ENCODE results near the gene ADGRL3. TPM values are rescaled to one million over a fixed set of nuclear protein-coding genes. Genes with fewer than 3 reads are reported as not detected.
A peak's percentile ranks its signal among the peaks of the same experiment; 100 is the strongest.

The ADGRL3 gene
- total RNA-seq, 4 donors from 2014 or later: 2.2 to 10.0 (median 4.6) TPM

- H3K27ac ChIP-seq: no peak overlapping the region
- TF ChIP-seq POLR2AphosphoS5 (IDR thresholded peaks at IDR 0.05): no peak
- no peak for TF ChIP-seq EP300 (IDR thresholded peaks at IDR 0.05; ENCODE audit: low read depth)
- no peak for TF ChIP-seq POLR2A (IDR thresholded peaks at IDR 0.05)
- TF ChIP-seq, protein P1, sequence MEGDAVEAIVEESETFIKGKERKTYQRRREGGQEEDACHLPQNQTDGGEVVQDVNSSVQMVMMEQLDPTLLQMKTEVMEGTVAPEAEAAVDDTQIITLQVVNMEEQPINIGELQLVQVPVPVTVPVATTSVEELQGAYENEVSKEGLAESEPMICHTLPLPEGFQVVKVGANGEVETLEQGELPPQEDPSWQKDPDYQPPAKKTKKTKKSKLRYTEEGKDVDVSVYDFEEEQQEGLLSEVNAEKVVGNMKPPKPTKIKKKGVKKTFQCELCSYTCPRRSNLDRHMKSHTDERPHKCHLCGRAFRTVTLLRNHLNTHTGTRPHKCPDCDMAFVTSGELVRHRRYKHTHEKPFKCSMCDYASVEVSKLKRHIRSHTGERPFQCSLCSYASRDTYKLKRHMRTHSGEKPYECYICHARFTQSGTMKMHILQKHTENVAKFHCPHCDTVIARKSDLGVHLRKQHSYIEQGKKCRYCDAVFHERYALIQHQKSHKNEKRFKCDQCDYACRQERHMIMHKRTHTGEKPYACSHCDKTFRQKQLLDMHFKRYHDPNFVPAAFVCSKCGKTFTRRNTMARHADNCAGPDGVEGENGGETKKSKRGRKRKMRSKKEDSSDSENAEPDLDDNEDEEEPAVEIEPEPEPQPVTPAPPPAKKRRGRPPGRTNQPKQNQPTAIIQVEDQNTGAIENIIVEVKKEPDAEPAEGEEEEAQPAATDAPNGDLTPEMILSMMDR (IDR thresholded peaks at IDR 0.05): no peak
- no peak overlapping the region for H3K4me3 ChIP-seq
- in situ Hi-C loops (cut with MboI; ENCODE audit: low pct_ligation_motif_present in 1 of 4, low pct_unique_long_range_greater_than_20kb in 1 of 4, low sequenced_read_pairs in 3 of 4) (no loop called here), intact Hi-C loops (cut with DNase I; ENCODE audit: low total_unique reads) (no loop called here)
- no peaks in the 10 kb centered on the region for H3K36me3 ChIP-seq
- WGBS, 2 donors (ENCODE audit: low coverage in 1 of 2): 89 to 94% methylated on average over 2 of the region's 2 CpGs
- DNase-seq: no peak
- no peaks in the 10 kb centered on the region for H3K27me3 ChIP-seq
- no peaks in the 10 kb centered on the region for H3K4me1 ChIP-seq
- no peaks in the 10 kb centered on the region for H3K9me3 ChIP-seq
These were observed 534.3 kb downstream of the ADGRL3 start for GRCh38 chr4:61734409-61734808.

GRCh38 chr4:61739887-61740286, 539.8 kb downstream of the ADGRL3 start:
- intact Hi-C loops (cut with DNase I; ENCODE audit: low total_unique reads): no loop called here
- H3K4me3 ChIP-seq: no peak overlapping the region
- no peaks in the 10 kb centered on the region for H3K9me3 ChIP-seq
- no peak for DNase-seq
- no peaks in the 10 kb centered on the region for H3K27me3 ChIP-seq
- peaks cover 0 to 4% (median 0%) of the 10 kb centered on the region in 4 donors for H3K4me1 ChIP-seq
- H3K36me3 ChIP-seq: no peaks in the 10 kb centered on the region
- TF ChIP-seq POLR2AphosphoS5 (IDR thresholded peaks at IDR 0.05): no peak
- TF ChIP-seq POLR2A (IDR thresholded peaks at IDR 0.05): no peak
- TF ChIP-seq EP300 (IDR thresholded peaks at IDR 0.05; ENCODE audit: low read depth): no peak
- TF ChIP-seq, protein P1 (IDR thresholded peaks at IDR 0.05): no peak
- in situ Hi-C loops (cut with MboI; ENCODE audit: low pct_ligation_motif_present in 1 of 4, low pct_unique_long_range_greater_than_20kb in 1 of 4, low sequenced_read_pairs in 3 of 4): no loop called here
- H3K27ac ChIP-seq: no peak overlapping the region

GRCh38 chr4:61740886-61741285, 540.8 kb downstream of the ADGRL3 start:
- no peak for DNase-seq
- no peak overlapping the region for H3K4me3 ChIP-seq
- H3K27me3 ChIP-seq: no peaks in the 10 kb centered on the region
- intact Hi-C loops (cut with DNase I; ENCODE audit: low total_unique reads): no loop called here
- no peaks in the 10 kb centered on the region for H3K9me3 ChIP-seq
- no peaks in the 10 kb centered on the region for H3K36me3 ChIP-seq
- TF ChIP-seq EP300 (IDR thresholded peaks at IDR 0.05; ENCODE audit: low read depth): no peak
- TF ChIP-seq, protein P1 (IDR thresholded peaks at IDR 0.05): no peak
- no peak for TF ChIP-seq POLR2AphosphoS5 (IDR thresholded peaks at IDR 0.05)
- TF ChIP-seq POLR2A (IDR thresholded peaks at IDR 0.05): no peak
- H3K27ac ChIP-seq: no peak overlapping the region
- in situ Hi-C loops (cut with MboI; ENCODE audit: low pct_ligation_motif_present in 1 of 4, low pct_unique_long_range_greater_than_20kb in 1 of 4, low sequenced_read_pairs in 3 of 4): no loop called here
- peaks cover 0 to 4% (median 0%) of the 10 kb centered on the region in 4 donors for H3K4me1 ChIP-seq
- WGBS, 2 donors (ENCODE audit: low coverage in 1 of 2): 27 to 42% methylated on average over 4 of the region's 4 CpGs

DNA sequence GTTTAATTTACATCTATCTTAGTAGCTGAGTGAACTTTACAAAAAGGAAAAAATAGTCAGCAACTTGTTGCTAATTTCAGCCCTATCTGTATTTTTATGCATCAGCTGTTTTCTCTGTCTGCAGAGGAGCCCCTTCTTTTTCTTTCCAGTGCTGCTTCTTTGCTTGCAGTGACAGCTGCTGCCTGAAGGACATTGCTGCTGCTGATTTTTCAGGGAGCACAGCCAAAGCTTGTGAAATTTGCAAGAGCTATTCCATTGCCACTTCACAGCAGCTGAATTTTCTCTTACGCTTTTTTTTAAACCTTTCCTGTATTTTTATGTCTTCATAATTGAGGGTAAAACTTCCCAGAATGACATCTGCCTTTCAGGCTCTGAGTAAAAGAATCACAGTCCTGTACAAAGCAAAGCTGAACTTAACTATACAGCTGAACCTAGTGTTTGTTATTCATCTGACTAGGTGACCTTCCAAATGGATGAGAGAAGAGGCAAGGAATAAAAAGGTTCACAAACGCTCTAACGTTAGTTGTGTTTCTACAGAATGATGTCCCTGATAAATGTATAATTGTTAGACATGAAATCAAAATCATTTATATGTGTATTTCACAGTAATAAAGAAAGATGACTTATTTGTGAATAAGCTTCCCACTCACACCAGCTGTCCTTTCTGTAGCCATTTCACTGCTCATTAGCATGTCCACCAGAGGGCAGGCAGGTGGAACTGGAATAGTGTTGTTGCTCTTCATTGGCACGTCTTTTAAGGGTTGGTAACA, 541.4 kb downstream of the ADGRL3 start:
- peaks cover 0 to 4% (median 0%) of the 10 kb centered on the region in 4 donors for H3K4me1 ChIP-seq
- DNase-seq: no peak
- H3K27ac ChIP-seq: peak overlapping the region in 1 of 4 donors; percentile 15
- no peaks in the 10 kb centered on the region for H3K36me3 ChIP-seq
- 56% methylated on average over 4 of the region's 4 CpGs for WGBS, 2 donors (ENCODE audit: low coverage in 1 of 2)
- H3K4me3 ChIP-seq: no peak overlapping the region
- no peaks in the 10 kb centered on the region for H3K9me3 ChIP-seq
- TF ChIP-seq, protein P1 (IDR thresholded peaks at IDR 0.05): peak in 3 of 5 experiments; percentile 27 to 41 (median 37)
- no peak for TF ChIP-seq POLR2AphosphoS5 (IDR thresholded peaks at IDR 0.05)
- intact Hi-C loops (cut with DNase I; ENCODE audit: low total_unique reads): no loop called here
- no peaks in the 10 kb centered on the region for H3K27me3 ChIP-seq
- in situ Hi-C loops (cut with MboI; ENCODE audit: low pct_ligation_motif_present in 1 of 4, low pct_unique_long_range_greater_than_20kb in 1 of 4, low sequenced_read_pairs in 3 of 4): no loop called here

Measured in transverse colon (tissue), 4 donors.